Glomerular visceral epithelial cell (primary cell): ENCODE results near the gene KYAT1.
"Not testable (repeated sequence)": the region's sequence is repeated elsewhere in the genome, so short reads cannot be mapped to it uniquely, and the experiment has no call there.

Experiments
- DNase-seq: peaks from one replicate; pipeline ENCODE4 v3.0.0-alpha.2; 2016; ENCODE audit errors: extremely low spot score

KYAT1 gene

GRCh38 chr9:128818099-128818838 is 63.5 kb downstream of the KYAT1 start, which contains the start of gene ENDOG:
Gene ENDOG (plus strand): TSS chr9:128818500. CDS start chr9:128818685, 185 bp downstream.
- peak; percentile 97 for DNase-seq

- no peak for DNase-seq
Measured at GRCh38 chr9:128810873-128811272, 70.9 kb downstream of the KYAT1 start.

DNA sequence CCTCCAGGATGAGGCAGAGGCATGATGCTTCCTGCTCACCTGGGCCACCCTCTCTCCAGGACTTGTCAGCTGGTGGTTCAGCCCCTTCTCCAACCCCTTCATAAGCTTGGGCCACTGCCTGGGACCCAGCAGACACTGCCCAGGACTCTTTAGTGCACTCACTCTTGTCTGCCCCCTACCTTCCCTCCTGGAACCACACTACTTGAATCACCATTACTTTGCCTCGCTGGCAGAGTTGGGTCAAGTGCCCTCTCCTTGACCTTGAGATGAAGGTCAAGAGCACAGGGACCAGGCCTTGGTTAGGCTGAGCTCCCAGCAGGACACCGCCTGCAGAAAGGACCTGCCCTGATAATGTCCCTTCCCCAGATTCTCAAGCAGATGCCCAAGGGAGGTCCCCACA is 71.9 kb downstream of the KYAT1 start:
- DNase-seq = no peak

DNA sequence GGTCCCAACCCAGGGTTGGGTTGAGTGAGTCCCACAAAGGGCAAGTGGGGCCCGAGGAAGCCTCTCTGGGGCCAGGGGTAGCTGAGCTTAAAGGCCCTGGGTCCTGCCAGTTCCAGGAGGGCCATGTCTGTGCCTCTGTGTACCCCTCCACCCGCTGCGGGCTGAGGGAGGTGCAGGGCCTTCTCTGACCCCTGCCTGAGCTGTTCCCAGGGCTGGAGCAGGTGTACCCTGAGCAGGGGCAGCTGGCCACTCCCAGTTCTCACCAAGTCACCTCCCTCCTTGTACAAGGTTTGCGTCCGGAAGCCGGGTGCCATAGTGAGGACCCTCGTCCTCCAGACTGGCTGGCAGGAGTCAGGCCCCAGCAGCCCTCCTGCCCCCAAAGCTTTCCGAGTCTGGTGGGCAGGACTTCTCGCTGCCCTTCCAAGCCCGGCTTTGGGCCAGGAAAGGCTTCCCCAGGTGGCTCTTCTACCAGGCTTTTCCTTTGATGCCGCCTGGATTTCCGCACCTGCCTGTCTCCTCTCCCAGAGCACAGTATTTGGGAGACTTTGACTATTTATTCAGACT is 72.6 kb downstream of the KYAT1 start:
- DNase-seq = no peak

DNA sequence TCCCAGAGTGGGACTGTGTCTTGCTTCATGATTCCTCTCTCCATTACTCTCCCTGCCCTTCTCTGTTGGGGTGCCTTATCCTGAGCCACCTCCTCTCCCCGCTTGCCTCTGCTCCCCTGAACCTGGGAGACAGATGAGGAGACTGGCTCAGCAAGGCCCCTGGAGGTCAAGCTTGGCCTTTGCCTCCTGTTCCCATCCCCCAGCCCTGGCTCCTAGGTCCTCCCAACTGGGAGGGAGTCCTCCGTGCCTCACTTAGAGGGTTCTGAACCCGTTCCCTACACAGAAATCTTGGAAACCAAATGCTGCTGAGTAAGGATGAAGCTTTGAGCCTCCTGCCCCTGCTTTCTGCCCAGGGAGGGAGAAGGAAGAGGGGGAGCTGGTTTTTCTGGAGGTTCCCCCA is 73.2 kb downstream of the KYAT1 start:
- DNase-seq = no peak

DNA sequence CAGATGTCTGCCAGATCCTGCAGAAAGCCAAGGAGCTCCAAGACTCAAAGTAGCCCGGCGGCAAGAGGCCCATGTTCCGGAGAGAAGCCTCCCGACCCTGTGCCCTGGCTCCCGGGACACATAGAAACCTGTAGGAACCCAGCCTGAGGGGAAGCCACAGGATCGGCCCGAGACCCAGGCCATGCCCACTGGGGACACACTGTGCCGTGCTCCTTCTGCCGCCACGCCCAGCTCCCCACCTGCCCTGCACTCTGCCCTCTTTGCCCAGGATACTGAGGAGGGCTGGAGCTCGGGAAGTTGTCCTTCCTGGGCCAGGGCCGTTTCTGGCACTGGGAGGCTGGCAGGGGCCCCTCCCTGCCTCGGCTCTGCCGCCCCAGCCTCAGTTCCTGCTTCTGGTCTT is 73.9 kb downstream of the KYAT1 start:
- DNase-seq = no peak

DNA sequence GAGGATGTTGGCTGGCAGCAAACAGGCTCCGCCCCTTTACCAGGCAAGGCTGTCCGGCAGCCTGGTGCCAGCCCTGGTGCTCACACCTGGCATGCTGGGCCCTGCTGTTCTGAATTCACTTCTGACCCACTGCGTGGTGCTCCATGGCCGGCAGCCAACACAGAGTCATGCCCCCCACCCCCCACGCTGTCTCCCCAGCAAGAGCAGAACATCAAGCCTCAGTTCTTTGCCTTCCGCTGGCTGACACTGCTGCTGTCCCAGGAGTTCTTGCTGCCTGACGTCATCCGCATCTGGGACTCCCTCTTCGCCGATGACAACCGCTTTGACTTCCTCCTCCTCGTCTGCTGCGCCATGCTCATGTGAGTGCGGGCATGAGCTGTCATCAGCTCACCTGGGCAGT is 76.1 kb downstream of the KYAT1 start:
- DNase-seq = no peak

- no peak for DNase-seq
Measured at GRCh38 chr9:128802482-128802881, 79.3 kb downstream of the KYAT1 start.

DNA sequence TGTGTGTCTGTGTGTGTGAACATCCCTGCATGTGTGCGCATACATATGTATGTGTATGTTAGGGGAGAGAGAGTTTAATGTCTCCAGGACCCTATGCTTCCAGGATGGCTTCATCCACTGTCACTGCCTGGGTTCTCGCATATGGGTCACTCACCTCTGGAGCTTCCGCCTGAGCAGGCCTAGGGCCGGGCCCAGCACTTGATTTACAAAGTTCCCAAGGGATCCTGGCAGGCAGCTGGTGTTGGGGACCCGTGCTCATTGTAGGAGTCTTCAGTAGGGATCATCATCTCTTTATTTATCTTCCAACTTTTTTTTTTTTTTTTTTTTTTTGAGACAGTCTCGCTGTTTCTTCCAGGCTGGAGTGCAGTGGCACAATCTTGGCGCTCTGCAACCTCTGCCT is 81.7 kb downstream of the KYAT1 start:
- DNase-seq = no peak

- no peak for DNase-seq
Measured at GRCh38 chr9:128798896-128799295, 82.9 kb downstream of the KYAT1 start.

GRCh38 chr9:128794961-128795360 is 86.8 kb downstream of the KYAT1 start:
- not testable (repeated sequence) for DNase-seq

- DNase-seq = no peak
Measured at GRCh38 chr9:128792978-128793686, 88.6 kb downstream of the KYAT1 start.

GRCh38 chr9:128792134-128792533 is 89.6 kb downstream of the KYAT1 start:
- DNase-seq = no peak

DNA sequence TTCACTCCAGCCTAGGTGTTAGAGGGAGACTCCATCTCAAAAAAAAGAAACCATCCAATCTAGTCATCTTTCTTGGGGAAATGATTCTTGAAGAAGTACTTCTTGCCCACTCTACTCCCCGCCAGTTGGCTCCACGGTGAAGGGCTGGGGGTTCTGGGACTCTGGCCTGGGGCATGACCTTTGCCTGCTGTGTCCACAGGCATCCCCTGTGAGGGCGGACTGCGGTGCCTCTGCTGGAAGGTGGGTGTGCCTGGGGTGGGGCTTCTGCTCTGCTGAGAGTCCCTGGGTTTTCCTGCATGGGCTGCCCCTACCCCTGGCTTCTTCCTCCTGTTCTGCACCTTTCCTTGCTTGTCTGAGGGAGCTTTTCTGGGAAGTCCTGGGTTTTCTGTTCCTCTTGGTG is 91.2 kb downstream of the KYAT1 start:
- DNase-seq = no peak

- DNase-seq = no peak
Measured at GRCh38 chr9:128788445-128788844, 93.3 kb downstream of the KYAT1 start.

DNA sequence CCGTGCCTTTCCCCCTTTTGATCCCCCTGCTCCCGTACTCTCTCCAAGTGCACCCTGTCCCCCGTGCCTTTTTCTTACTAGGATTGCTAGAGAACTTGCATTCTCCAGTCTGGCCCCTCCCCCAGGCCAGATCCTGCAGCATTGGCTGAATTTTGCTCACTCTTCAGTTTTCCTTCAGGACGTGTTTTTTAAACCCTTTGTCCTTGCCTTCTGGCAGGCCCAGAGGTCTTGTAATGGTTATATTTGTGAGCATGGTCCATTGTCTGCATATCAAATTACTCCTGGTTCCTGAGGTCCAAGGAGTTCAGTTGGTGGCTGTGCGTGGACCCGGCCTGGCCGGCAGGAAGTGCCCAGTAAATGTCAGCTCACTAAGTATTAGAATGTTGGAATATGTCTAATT is 94.1 kb downstream of the KYAT1 start:
- DNase-seq = no peak

- DNase-seq = peak; percentile 85
Measured at GRCh38 chr9:128786681-128787601, 94.8 kb downstream of the KYAT1 start, which contains the start of gene TBC1D13. Gene TBC1D13 (plus strand): TSS chr9:128787253. CDS start chr9:128787354, 101 bp downstream.

DNA sequence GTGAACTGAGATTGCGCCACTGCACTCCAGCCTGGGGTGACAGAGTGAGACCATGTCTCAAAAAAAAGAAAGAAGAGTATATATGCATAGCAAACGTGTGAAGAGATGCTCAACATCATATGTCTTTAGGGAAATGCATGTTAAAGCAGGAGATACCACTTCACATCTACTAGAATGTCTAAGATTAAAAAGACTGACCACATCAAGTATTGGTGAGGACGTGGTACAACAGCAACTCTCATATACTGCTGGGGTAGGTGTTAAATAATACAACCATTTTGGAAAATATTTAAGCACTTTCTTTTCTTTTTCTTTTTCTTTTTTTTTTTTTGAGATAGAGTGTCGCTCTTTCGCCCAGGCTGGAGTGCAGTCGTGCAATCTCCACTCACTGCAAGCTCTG is 96.3 kb downstream of the KYAT1 start:
- no peak for DNase-seq
